ENCODE data around the gene SCCPDH. TPM values are rescaled to one million over a fixed set of nuclear protein-coding genes. Genes with fewer than 3 reads are reported as not detected.
"Not testable (repeated sequence)": the region's sequence is repeated elsewhere in the genome, so short reads cannot be mapped to it uniquely, and the experiment has no call there.

SCCPDH gene
- total and polyA plus RNA-seq, 5 experiments from 2014 or later = 11.3 to 36.8 (median 31.3) TPM

DNA sequence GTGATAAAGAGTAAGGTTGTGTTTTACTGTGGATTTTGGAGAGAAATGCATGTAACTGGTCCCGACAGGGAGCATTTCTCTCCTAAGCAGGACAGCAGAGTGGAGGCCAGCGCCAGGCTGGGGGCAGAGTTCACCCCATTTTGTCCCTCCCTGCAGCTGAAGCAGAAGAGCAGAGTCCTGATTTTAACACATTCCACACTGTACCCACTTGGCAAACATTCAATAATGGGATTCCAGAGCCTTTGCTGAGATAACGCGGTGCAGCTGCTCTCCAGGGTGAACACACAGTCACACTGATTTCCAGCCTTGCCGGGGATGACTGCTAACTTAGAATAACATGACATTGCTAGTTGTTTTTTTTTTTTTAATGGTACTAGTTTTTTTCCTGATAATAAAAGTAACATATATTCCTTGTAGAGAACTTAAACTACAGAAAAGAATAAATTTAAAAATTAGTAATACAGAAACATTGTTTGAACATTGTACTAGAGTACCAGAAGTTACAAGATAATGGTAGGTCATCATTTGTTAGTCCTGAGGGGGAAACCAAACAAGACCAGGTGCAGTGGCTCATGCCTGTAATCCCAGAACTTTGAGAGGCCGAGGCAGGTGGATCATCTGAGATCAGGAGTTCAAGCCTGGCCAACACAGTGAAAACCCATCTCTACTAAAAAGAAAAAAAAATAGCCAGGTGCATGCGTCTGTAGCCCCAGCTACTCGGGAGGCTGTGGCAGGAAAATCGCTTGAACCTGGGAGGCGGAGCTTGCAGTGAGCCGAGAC lies 77.2 kb downstream of the SCCPDH start:
- POLR2A ChIA-PET = no interaction called here
- H3K4me3 Mint-ChIP-seq = no peak overlapping the region
- no peaks in the 10 kb centered on the region for H3K36me3 Mint-ChIP-seq
- H3K9me3 Mint-ChIP-seq = peaks cover 0 to 5% (median 0%) of the 10 kb centered on the region in 9 donors
- no peaks in the 10 kb centered on the region for H3K4me1 Mint-ChIP-seq
- H3K27ac Mint-ChIP-seq = no peak overlapping the region
- peaks cover 0 to 10% (median 2%) of the 10 kb centered on the region in 5 donors for H3K27me3 Mint-ChIP-seq
- ATAC-seq = no peak
- no peak for DNase-seq

DNA sequence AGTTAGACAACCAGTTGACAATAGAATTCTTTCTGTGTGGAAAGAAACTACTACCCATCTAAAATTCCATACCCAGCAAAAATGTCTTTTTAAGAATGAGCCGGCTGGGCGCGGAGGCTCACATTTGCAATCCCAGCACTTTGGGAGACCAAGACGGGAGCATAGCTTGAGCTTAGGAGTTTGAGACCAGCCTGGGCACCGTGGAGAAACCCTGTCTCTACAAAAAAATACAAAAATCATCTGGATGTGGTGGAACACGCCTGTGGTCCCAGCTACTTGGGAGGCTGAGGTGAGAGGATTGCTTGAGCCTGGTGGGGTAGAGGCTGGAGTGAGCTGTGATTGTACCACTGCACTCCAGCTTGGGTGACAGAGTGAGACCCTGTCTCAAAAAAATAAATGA lies 79.2 kb downstream of the SCCPDH start:
- H3K27me3 Mint-ChIP-seq = peaks cover 0 to 10% (median 0%) of the 10 kb centered on the region in 5 donors
- H3K9me3 Mint-ChIP-seq = peaks cover 0 to 5% (median 0%) of the 10 kb centered on the region in 9 donors
- H3K27ac Mint-ChIP-seq = no peak overlapping the region
- no peak overlapping the region for H3K4me3 Mint-ChIP-seq
- POLR2A ChIA-PET = no interaction called here
- H3K36me3 Mint-ChIP-seq = no peaks in the 10 kb centered on the region
- DNase-seq (no peak), ATAC-seq (no peak)
- no peaks in the 10 kb centered on the region for H3K4me1 Mint-ChIP-seq

DNA sequence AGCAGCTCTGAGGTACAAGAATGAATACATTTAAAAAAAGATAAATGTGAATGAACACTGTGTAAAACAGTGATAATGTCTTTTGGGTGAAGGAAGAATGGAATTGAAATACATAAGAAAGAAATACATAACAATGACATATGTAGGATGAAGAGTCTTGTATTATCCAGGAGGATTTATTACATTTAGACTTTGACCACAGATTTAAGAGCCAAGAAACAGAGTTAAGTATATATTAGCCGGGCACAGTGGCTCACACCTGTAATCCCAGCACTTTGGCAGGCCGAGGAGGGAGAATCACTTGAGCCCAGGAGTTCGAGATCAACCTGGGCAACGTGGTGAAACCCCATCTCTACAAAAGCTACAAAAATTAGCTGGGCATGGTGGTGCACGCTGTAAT lies 79.7 kb downstream of the SCCPDH start:
- Mint-ChIP-seq H3K36me3 (no peaks in the 10 kb centered on the region), H3K9me3 (peaks cover 0 to 5% (median 0%) of the 10 kb centered on the region in 9 donors), H3K4me1 (no peaks in the 10 kb centered on the region), H3K4me3 (no peak overlapping the region), H3K27me3 (peaks cover 0 to 10% (median 0%) of the 10 kb centered on the region in 5 donors), H3K27ac (no peak overlapping the region)
- POLR2A ChIA-PET = no interaction called here
- ATAC-seq (no peak), DNase-seq (no peak)

DNA sequence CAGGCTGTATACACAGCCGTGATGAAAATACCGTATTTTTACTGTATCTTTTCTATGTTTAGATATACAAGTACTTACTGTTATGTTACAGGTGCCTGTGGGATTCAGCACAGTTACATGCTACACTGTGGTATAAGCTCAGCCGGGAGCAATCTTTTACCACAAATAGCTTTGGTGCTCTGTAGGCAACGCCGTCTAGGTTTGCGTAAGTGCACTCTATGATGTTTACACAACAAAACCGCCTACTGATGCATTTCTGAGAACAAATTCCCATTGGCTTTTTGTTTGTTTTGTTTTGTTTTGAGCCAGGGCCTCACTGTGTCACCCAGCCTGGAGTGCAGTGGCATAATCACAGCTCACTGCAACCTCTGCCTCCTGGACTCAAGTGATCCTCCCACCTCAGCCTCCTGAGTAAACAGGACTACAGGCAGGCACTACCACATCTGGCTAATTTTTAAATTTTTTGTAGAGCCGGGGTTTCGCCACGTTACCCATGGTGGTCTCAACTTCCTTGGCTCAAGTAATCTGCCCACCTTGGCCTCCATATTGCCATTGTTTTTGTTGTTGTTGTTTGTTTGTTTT lies 81.0 kb downstream of the SCCPDH start:
- no peak overlapping the region for H3K27ac Mint-ChIP-seq
- peaks cover 0 to 5% (median 0%) of the 10 kb centered on the region in 9 donors for H3K9me3 Mint-ChIP-seq
- POLR2A ChIA-PET = no interaction called here
- no peaks in the 10 kb centered on the region for H3K27me3 Mint-ChIP-seq
- no peak for ATAC-seq
- no peak for DNase-seq
- H3K4me1 Mint-ChIP-seq = no peaks in the 10 kb centered on the region
- H3K36me3 Mint-ChIP-seq = no peaks in the 10 kb centered on the region
- no peak overlapping the region for H3K4me3 Mint-ChIP-seq

DNA sequence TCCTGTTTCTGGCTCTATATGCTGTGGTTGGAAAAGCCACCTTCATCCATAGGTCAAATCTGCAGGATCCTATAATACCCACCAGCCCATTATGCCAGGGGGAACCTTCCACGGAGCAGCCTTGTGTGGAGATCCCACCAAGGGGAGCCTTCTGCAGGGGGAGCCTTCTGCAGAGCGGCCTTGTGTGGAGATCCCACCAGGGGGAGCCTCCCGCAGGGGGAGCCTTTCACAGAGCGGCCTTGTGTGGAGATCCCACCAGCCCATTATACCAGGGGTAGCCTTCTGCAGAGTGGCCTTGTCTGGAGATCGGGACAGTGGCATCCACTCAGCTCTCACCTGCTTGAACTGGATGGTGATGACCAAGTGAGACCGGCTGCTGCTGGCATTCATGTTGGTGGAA lies 85.3 kb downstream of the SCCPDH start:
- ATAC-seq = no peak
- Mint-ChIP-seq H3K9me3 (no peaks in the 10 kb centered on the region), H3K4me3 (no peak overlapping the region), H3K27ac (no peak overlapping the region), H3K36me3 (no peaks in the 10 kb centered on the region), H3K4me1 (no peaks in the 10 kb centered on the region), H3K27me3 (peaks cover 0 to 30% (median 11%) of the 10 kb centered on the region in 5 donors)
- no peak for DNase-seq
- POLR2A ChIA-PET = no interaction called here

DNA sequence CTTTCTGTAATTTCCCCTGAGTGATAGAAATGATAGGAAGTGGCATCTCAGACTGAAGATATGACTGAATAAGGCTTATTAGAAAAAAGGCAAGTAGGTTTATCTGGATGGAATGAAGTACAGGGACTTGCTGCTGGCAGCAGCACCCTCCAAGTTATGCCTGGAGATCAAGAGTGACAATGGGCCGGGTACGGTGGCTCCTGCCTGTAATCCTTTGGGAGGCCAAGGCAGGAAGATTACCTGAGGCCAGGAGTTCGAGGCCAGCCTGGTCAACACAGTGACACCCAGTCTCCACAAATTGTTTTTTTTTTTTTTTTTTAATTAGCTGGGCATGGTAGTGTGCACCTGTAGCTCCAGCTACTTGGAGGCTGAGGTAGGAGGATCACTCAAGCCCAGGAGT lies 87.8 kb downstream of the SCCPDH start:
- Mint-ChIP-seq H3K9me3 (peaks cover 0 to 2% (median 0%) of the 10 kb centered on the region in 9 donors), H3K36me3 (no peaks in the 10 kb centered on the region), H3K4me1 (peaks cover 4 to 14% (median 4%) of the 10 kb centered on the region in 4 donors), H3K27me3 (peaks cover 3 to 42% (median 11%) of the 10 kb centered on the region in 5 donors), H3K27ac (no peak overlapping the region), H3K4me3 (no peak overlapping the region)
- POLR2A ChIA-PET = no interaction called here
- no peak for DNase-seq
- no peak for ATAC-seq

DNA sequence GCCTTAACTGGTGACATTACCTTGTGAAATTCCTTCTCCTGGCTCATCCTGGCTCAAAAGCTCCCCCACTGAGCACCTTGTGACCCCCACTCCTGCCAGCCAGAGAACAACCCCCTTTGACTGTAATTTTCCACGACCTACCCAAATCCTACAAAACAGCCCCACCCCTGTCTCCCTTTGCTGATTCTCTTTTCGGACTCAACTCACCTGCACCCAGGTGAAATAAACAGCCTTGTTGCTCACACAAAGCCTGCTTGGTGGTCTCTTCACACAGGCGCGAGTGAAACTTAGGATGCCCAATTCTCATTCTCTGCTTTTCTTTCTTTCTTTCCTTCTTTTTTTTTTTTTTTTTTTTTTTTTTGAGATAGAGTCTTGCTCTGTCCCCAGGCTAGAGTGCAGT lies 89.1 kb downstream of the SCCPDH start:
- peaks cover 3 to 42% (median 11%) of the 10 kb centered on the region in 5 donors for H3K27me3 Mint-ChIP-seq
- H3K4me3 Mint-ChIP-seq, H3K27ac Mint-ChIP-seq, H3K9me3 Mint-ChIP-seq, H3K36me3 Mint-ChIP-seq, DNase-seq, POLR2A ChIA-PET, ATAC-seq: not testable (repeated sequence)
- H3K4me1 Mint-ChIP-seq = peaks cover 4 to 22% (median 4%) of the 10 kb centered on the region in 4 donors

DNA sequence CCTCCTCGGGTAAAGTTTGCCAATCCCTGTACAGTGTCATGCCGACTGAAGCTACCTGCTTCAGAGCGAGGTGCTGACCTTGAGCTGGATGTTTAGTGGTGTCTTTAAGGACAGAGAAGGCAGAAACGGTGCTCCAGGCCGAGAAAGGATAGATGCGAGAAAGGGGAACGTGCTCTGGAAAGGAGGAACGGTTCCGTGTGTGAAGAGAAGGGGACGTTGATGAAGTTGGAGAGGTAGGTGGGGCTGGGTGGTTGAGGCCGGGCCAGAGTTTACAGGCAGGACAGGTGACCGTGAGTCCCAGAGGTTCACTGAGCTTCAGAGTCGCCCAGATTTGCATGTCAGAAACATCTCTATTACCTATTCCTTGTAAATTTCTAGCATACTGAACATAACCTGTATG lies 90.7 kb downstream of the SCCPDH start:
- Mint-ChIP-seq H3K27me3 (peaks cover 3 to 42% (median 11%) of the 10 kb centered on the region in 5 donors), H3K9me3 (peaks cover 0 to 8% (median 5%) of the 10 kb centered on the region in 9 donors)

DNA sequence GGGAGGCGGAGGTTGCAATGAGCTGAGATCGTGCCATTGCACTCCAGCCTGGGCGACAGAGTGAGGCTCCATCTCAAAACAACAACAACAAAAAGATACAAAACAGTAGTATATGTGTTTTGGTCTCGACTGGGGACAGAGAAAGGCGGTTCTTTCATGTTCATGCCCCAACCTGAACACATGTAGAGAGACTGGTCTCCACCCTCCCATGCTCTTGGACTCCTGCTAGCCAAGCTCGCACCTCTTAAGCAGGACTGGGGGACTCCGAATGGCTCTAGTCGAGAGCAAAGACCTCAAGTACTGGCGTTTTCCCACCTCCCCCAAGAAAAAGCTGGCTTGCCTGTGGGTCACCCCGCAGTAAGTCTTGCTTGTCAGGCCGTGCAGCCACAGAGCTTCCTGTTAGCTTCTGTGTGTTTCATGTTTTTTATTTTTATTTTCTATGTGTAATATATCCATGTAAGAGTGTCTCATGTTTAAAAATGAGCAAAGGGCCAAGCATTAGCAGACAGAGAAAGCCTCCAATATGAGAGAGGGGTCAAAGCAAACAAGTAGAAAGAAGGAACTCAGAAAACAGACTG lies 91.6 kb downstream of the SCCPDH start:
- Mint-ChIP-seq H3K4me1 (peaks cover 5 to 31% (median 9%) of the 10 kb centered on the region in 4 donors), H3K9me3 (peaks cover 0 to 8% (median 5%) of the 10 kb centered on the region in 9 donors), H3K27ac (no peak overlapping the region), H3K27me3 (peaks cover 3 to 42% (median 11%) of the 10 kb centered on the region in 5 donors), H3K36me3 (no peaks in the 10 kb centered on the region), H3K4me3 (peak overlapping the region in 1 of 10 donors; percentile 16)
- POLR2A ChIA-PET = no interaction called here
- no peak for ATAC-seq
- peak in 1 of 10 donors; percentile 28 for DNase-seq

More for the DNA sequence above, 90.7 kb downstream of the SCCPDH start:
- DNase-seq (no peak), ATAC-seq (no peak)
- Mint-ChIP-seq H3K4me1 (peaks cover 4 to 22% (median 6%) of the 10 kb centered on the region in 4 donors), H3K36me3 (no peaks in the 10 kb centered on the region), H3K27ac (no peak overlapping the region), H3K4me3 (no peak overlapping the region)
- POLR2A ChIA-PET = no interaction called here

Other genes with a start within 250 kb of the SCCPDH start
- gene SMYD3, start 217.1 kb upstream of the SCCPDH start, total RNA-seq = 10 to 100 TPM; 19.1 to 19.5 TPM
- 10 to 100 TPM; 36.5 to 42.1 (median 36.7) TPM for gene SMYD3, start 217.1 kb upstream of the SCCPDH start, polyA plus RNA-seq
- gene TFB2M, start 158.1 kb upstream of the SCCPDH start, total RNA-seq = 10 to 100 TPM; 12.0 to 12.2 TPM
- gene TFB2M, start 158.1 kb upstream of the SCCPDH start, polyA plus RNA-seq = 10 to 100 TPM; 17.8 to 20.8 (median 19.3) TPM
- 10 to 100 TPM; 79.8 to 88.6 TPM for gene CNST, start 158.0 kb upstream of the SCCPDH start, total RNA-seq
- 10 to 100 TPM; 32.0 to 48.3 (median 37.6) TPM for gene CNST, start 158.0 kb upstream of the SCCPDH start, polyA plus RNA-seq
- gene AHCTF1, start 207.5 kb downstream of the SCCPDH start, total RNA-seq = 10 to 100 TPM; 67.4 to 69.5 TPM
- gene AHCTF1, start 207.5 kb downstream of the SCCPDH start, polyA plus RNA-seq = 10 to 100 TPM; 12.4 to 20.2 (median 14.3) TPM

Data from naive thymus-derived CD8-positive, alpha-beta T cell (primary cell).